ENCODE results near the gene LRMDA. TPM values are rescaled to one million over a fixed set of nuclear protein-coding genes. Genes with fewer than 3 reads are reported as not detected.

LRMDA gene
- total and polyA plus RNA-seq, 2 of the 8 experiments (the other 6 are each of a cell fraction or from before 2014, with no cell fraction given), result 0.86 to 2.8 TPM

- no peak for TF ChIP-seq EGR1 (IDR thresholded peaks at IDR 0.05; ENCODE audit: borderline replicate concordance, low read depth, low read length)
- TF ChIP-seq EP300 (IDR thresholded peaks at IDR 0.05; ENCODE audit: borderline replicate concordance in 1 of 2, low read depth in 2 of 2, low read length in 2 of 2), result no peak
These were observed 207.3 kb downstream of the LRMDA start (continued) for GRCh38 chr10:75638752-75639151.
